Epithelial cell of prostate (primary cell): ENCODE data around the gene CX3CR1.
"Not testable (repeated sequence)": the region's sequence is repeated elsewhere in the genome, so short reads cannot be mapped to it uniquely, and the experiment has no call there.

ENCODE experiments used
- DNase-seq: peaks from one replicate; pipeline ENCODE4 v3.0.0-alpha.2; 2011; ENCODE audit warnings: low read depth, low spot score
- H3K27ac ChIP-seq: fragments of 450-650 bp; 2 replicates; pipeline ENCODE4 v1.5.1; 2017; ENCODE audit warnings: mild to moderate bottlenecking

CX3CR1 gene

GRCh38 chr3:39228496-39228895 is 51.3 kb downstream of the CX3CR1 start:
- no peak overlapping the region for H3K27ac ChIP-seq
- DNase-seq, result no peak

DNA sequence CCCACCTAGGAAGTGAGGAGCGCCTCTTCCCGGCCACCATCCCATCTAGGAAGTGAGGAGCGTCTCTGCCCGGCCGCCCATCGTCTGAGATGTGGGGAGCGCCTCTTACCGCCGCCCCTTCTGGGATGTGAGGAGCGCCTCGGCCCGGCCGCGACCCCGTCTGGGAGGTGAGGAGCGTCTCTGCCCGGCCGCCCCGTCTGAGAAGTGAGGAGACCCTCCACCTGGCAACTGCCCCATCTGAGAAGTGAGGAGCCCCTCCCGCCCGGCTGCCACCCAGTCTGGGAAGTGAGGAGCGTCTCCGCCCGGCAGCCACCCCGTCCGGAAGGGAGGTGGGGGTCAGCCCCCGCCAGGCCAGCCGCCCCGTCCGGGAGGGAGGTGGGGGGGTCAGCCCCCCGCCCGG is 52.2 kb downstream of the CX3CR1 start:
- not testable (repeated sequence) for H3K27ac ChIP-seq, DNase-seq

DNA sequence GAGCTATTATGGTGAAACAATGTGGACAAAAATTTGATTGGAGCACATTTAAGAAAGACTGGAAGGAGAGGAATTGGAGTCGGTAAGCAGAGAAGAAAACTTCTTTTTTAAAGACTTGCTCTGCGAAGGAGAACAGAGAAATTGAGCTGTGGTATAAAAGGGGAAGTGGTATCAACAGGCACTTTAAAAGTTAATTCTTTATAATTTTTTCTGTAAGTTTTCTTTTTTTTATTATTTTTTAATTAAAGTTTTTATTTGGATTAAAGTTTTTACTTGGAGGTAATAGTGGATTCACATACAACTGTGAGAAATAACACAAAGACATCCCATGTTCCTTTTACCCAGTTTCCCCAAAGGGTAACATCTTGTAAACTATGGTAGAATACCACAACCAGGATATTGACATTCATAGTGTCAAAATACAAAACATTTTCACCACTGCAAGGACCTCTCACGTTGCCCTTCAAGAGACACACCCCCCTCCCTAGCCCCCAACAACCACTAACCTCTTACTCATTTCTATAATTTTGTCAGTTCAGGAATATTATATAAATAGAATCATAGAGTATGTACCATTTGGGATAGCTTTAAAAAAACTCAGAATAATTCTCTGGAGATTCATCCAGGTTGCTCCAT is 53.6 kb downstream of the CX3CR1 start:
- DNase-seq, result no peak
- no peak overlapping the region for H3K27ac ChIP-seq

GRCh38 chr3:39224288-39224687 is 55.5 kb downstream of the CX3CR1 start:
- DNase-seq, result no peak
- no peak overlapping the region for H3K27ac ChIP-seq

DNA sequence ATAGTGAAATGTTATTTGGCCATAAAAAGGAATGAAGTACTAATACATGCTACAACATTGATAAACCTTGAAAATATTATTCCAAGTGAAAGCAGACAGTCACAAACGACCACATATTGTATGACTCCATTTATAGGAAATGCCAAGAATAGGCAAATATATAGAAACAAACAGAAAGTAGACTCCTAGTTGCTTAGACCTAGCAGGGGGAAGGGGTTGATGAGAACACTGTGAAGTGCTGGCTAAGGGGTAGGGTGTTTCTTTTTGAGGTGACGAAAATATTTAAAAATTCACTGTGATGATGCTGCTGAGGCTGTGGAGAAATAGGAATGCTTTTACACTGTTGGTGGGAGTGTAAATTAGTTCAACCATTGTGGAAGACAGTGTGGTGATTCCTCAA is 56.9 kb downstream of the CX3CR1 start:
- no peak for DNase-seq
- no peak overlapping the region for H3K27ac ChIP-seq

DNA sequence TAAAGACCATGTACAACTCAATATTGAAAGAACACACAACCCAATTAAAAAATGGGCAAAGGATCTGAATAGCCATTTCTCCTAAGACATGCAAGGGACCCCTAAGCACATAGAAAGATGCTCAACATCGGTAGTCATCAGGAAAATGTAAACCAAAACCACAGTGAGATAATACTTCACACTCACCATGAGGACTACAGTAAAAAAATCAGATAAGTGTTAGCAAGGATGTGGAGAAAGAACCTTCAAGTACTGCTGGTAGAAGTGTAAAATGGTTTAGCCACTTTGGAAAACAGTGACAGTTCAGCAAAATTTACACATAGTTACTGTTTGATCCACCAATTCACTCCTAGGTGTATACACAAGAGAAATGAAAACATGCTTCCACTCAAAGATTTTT is 57.4 kb downstream of the CX3CR1 start:
- DNase-seq, result no peak
- H3K27ac ChIP-seq, result no peak overlapping the region

- H3K27ac ChIP-seq, result no peak overlapping the region
- no peak for DNase-seq
These were observed 58.7 kb downstream of the CX3CR1 start for GRCh38 chr3:39221141-39221530.

DNA sequence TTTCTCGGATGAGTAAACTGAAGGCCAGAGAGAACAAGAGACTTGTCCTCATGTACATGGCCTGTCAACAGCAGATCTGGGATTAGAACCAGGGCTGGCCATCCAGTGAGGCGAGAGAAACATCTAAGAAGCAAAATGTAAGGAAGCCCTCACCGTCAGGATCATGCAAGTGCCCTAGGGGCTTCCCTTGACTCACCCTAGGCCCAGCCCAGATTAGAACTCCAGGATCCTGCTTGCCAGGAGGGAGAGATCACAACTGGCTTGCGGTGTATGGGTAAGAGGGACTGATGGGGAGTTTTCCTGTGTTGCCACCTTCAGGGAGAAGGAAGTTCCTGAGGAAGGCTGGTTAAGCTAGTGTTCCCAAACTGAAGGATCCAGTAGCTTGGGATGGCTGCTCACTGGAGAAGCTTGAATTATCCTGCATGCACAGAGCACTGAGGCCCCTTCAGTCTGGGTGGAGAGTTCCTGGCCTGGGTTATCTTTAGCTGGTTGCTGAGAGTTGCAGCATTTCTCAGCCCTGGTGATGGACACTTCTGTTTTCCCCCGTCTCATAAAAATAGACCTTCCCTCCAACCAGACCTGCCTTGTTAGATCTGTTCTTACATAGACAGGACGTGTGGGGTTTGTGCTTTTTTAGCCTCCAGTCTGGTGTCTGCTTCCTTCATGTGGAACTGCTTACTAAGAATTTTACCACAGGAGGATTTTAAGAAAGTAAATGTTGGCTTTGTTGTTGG is 59.3 kb downstream of the CX3CR1 start:
- DNase-seq, result no peak
- no peak overlapping the region for H3K27ac ChIP-seq

GRCh38 chr3:39219702-39220101 is 60.1 kb downstream of the CX3CR1 start:
- no peak for DNase-seq
- H3K27ac ChIP-seq, result no peak overlapping the region

DNA sequence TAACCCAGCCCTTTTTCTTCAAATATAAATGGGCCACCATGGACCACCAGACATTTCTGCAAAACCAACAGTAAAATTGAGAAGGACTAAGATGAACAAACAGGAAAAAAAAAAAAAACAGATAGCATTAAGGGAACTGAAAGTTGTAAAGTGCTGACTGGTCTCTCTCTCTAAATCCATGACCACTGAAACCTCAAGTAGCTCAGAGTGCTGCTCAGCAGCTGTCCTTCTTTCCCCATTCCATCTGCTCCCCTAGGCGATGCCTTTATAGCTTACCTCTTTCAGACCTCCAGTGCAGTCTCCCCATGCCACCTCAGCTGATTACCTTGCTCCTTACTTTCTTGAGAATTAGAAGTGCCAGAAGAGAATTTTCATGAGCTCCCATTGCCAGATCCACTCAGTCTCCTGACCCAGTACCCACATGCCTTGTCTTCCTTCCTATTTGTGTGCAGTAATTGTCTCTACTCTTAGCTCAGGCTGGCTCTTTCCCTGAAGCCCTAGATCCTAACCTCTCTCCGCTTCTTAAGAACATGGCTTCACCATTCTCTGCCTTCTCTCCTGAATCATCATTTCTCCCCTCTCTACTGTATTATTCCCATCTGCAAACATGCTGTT is 63.6 kb downstream of the CX3CR1 start:
- no peak for DNase-seq
- H3K27ac ChIP-seq, result no peak overlapping the region

GRCh38 chr3:39213613-39214012 is 66.2 kb downstream of the CX3CR1 start:
- no peak overlapping the region for H3K27ac ChIP-seq
- DNase-seq, result no peak
